SK-N-SH (cell line): ENCODE results near the gene R3HDM2.

Experiments used
- CTCF ChIP-seq: fragments of 200-600 bp; sonication (generic); IDR thresholded peaks from 2 replicates; pipeline ENCODE4 v1.6.1; 2017; ENCODE audit warnings: antibody characterized with exemption, mild to moderate bottlenecking, moderate library complexity
- FOXJ3 ChIP-seq: sonication (generic); formaldehyde crosslinking; IDR thresholded peaks from 2 replicates; pipeline ENCODE4 v1.5.1; 2020; ENCODE audit warnings: mild to moderate bottlenecking, missing genetic modification reagents
- GATA2 ChIP-seq: sonication (generic); formaldehyde crosslinking; IDR thresholded peaks from 2 replicates; pipeline ENCODE4 v1.5.0; 2020; ENCODE audit warnings: mild to moderate bottlenecking, missing genetic modification reagents
- JUND ChIP-seq: IDR thresholded peaks from 2 replicates; pipeline ENCODE4 v1.4.0; 2012
- MXI1 ChIP-seq: IDR thresholded peaks from 2 replicates; pipeline ENCODE4 v1.6.1; 2012; ENCODE audit warnings: mild to moderate bottlenecking, low read depth, low read length, improper control_type of control experiment
- POLR2AphosphoS5 ChIP-seq: IDR thresholded peaks from 2 replicates; pipeline ENCODE4 v1.6.1; 2012; ENCODE audit warnings: low read depth, low read length
- YY1 ChIP-seq: IDR thresholded peaks from 2 replicates; pipeline ENCODE4 v1.4.0; 2012; ENCODE audit warnings: low read depth, mild to moderate bottlenecking

- no peak for TF ChIP-seq CTCF
- TF ChIP-seq FOXJ3 (CRISPR knock-in tag), result no peak
- no peak for TF ChIP-seq POLR2AphosphoS5
- no peak for TF ChIP-seq MXI1
- no peak for TF ChIP-seq GATA2 (CRISPR knock-in tag)
- TF ChIP-seq JUND, result no peak
- no peak for TF ChIP-seq YY1
Measured at GRCh38 chr12:57255916-57256315, 174.9 kb downstream of the R3HDM2 start.
